KBM-7 (cell line): Measurements from ENCODE around the gene MYT1.

Experiments used
- DNase-seq: peaks from one replicate; pipeline ENCODE4 v3.0.0-alpha.2; 2015
- in situ Hi-C: fragments of 300-500 bp; cut with MboI; formaldehyde crosslinking; loops from 2 replicates; pipeline ENCODE4 v1.14.3; 2020; ENCODE audit warnings: low sequenced_read_pairs, low pct_unique_long_range_greater_than_20kb, mixed read lengths

MYT1 gene

DNA sequence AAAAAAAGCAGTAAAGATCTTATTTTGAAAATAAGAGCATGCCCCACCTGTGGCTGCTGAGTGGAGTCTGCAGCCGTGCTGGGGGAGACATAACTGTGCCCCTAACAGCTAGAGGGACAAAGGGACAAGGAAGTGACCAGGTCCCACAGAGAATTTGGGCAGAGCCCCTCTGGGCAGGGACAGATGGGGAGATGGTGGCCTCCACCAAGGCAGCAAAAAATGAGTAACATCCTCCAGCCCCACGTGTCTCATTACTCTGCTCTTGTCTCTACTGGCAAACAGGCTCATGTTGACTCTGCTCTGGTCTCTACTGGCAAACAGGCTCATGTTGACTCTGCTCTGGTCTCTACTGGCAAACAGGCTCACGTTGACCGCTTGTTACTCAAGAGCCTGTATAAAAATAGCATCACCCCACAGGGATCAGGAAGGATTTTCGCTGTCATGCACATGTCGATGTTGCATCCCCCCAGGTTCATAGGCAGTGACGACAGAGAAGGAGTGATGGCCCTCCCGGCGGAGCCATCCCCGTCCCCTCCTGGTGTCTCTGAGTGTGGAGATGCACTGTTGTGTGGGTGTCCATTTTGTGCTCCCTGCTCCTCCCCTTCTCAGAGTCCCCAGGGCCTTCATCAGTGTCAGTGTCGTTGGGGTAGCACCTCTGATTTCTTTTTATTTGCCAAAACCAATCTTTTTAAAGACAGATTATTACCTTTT lies 74.0 kb downstream of the MYT1 start:
- in situ Hi-C loops: no loop called here
- DNase-seq: no peak

DNA sequence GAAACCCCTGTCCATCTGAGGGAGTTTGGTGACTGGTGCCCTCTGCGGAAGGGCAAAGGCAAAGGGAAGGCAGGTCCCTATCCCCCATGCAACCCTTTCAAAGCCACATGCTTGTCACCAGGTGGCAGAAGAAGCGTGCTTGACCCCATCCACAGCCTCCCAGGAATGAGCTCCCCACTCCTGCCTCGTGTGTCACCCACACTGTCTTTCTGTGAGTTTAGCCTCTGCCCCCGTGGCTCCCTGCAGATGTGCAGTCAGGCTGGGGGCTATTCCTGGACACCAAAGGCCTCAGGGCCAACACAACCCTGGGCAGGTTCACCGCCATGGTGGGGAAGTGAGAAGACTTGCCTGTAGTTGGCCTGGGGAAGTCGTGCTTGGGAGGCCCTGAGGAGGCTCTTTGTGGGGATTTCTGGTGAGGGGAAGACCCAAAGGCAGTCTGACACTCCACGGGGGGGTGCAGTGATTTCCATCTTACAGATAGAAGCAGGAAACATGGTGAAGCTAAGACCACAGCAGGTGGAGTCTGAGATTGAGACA lies 74.7 kb downstream of the MYT1 start:
- in situ Hi-C loops: no loop called here
- DNase-seq: no peak

DNA sequence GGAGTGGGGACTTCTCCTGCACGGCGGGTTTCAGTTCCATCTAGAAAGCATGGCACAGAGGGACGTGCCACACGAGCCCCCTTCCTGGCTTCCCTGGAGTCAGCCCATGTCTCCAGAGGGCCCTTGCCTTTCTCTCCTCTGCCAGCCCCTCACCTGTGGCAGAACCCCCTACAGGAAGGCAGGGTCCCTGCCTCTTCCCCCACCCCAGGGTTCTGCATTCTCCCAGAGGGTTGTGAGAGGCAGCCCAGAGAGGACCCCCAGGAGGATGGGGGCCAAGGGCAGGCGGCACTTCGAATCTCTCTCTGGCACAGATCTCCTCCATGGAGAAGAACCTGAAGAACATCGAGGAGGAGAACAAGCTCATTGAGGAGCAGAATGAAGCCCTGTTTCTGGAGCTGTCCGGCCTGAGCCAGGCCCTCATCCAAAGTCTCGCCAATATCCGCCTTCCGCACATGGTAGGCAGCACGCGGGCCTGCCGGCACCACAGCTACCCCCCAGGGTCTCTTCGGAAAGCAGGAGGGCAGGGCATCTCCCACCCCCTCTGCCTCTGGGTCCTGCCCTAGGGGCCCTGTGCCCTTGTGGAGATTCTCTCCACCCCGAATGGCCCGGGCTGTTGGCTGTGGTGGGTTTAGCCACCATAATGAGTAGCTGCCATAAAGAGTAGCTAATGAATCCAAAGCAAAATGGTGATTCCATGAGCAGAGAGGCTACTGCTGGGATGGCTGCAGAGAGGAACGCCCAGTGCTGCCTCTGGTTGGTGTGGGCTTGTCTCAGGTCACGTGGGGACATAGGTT lies 75.4 kb downstream of the MYT1 start:
- in situ Hi-C loops: no loop called here
- no peak for DNase-seq

DNA sequence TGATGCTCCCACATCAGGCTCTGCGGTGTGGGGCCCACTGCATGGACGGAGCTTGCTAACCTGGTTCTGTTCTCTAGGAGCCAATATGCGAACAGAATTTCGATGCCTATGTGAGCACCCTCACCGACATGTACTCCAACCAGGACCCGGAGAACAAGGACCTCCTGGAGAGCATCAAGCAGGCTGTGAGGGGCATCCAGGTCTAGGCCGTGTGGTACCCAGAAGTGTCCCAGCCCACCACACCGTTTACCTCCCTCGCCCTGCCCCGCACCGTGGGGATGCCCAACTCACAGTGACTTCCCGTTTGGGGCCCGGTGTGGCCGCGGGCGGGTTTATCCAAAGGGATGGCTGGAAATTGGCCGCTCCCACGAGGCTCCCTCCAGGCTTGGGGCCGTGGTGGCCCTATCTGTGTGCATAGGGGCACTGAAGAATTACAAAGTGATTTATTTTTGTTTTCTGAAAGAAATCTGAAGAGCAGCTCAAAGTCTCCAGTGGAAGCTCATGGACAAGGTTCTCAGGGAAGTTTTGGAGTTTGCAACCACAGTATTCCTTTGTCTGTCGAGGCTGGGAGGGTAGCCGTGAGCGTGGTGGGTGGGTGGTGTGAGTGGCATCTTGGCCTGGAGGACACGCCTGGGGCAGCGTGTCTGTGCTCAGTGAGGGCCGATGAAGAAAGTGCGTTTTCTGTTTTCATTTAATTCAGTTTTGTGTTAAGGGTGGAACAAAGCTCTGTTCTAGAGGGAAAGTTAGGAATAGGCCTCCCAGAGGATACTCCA lies 76.2 kb downstream of the MYT1 start:
- no peak for DNase-seq
- in situ Hi-C loops: no loop called here

DNA sequence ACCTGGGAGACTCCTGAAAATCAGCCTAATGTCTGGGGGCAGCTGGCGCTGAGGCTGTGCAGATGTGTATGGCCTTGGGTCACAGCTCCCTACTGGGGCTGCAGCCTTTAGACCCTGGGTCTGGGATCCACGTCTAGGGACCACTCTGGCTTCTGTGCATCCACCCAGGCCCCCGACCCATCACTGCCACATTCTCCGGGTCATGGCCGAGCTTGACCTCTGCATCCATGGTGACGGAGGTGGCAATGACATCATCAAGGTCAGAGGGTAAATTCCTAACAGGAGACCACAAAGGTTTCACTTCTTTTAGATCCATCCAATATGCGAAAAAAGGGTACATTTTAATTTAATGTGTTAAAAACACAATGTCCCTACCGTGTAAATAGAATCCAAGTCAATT lies 76.8 kb downstream of the MYT1 start:
- no peak for DNase-seq
- in situ Hi-C loops: no loop called here

DNA sequence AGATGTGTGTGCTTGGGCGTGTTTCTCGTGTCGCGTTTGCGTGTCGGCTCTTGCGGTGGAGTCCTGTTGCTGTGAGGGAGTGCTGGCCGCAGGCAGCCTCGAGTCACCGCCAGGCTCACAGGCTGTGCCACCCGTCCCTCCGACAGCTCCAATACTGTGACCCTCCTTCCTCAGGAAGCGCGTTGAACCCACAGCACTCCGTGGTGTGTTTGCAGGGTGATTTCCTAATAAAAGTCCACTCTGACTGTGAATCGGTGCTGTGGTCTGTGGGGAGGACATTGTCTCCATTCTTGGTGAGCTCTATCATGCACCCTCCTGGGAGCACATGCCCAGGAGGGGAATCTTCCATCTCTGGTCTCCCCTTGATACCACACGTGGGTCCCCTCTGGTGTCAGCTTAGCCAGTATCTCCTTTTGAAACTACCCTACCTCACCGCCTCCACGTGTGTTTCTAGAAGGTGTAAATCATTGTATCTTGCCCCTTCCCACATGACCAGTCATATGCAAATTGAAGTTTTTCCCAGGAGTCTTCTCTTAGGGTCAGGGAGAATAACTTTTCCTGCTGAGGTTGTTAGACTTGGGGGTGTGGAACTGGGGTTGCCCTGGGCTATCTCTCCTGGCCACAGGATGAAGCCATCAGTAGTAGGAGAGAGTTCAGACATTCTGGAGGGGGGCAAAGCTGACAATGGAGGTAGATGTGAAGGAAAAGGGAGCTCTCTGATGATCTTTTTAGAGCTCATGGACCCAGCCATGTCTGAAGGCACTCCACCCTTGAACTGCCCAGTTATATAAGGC lies 77.9 kb downstream of the MYT1 start:
- in situ Hi-C loops: no loop called here
- DNase-seq: no peak

DNA sequence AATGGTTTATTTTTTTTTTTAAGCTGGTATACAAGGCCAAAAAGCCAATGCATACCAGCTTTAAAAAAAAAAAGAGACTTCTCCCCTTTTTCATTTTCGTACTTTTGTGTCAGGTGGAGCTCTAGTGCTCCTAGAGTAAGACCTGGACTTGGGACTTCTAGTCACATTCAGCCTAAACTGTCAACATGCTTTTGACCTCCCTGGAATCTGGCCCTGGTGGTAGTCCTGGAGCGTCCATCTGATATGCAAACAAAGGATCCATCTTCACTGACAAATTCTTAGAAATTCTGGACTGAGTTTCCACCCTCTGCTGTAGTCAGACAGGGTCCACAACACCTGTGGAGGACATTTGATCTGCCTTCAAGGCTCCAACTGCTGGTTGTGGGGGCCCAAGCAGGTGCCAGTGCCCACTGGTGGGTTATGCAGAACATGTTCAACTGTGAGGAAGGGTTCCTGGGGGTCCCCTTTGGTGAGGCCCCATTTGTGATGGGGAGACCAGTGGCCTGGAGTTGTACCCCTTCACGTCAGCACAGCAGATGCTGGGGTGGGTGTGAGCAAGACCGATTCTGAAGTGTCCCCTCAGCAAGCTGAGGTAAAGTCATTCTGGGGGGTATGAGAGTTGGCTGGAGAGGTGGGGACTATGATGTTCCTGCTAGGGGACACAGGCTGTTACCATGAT lies 78.7 kb downstream of the MYT1 start:
- DNase-seq: no peak
- in situ Hi-C loops: no loop called here

DNA sequence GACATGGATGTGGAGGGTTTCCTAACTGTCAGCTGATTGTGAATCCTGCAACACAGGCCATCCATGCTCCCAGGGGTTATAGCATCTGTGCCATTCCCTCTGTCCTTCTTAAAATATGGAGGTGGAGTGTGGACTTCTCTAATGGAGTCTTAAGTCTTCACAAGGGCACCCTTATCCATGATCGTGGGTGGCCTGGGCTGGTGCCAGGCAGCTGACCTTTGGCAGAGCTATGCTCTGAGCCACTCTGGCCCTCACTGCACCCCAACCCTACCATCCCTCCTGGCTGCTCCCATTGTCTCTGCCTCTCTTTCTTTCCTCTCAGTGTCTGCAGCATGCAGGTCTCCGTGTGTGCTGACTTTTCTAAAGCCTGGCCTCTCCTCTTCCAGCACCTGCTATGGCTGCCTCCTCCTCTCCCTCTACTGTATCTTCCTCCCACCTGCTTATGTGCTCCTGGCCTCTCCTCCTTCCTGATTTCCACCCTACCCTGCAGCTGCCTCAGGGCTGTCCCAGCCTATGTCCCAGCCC lies 80.1 kb downstream of the MYT1 start:
- DNase-seq: no peak
- in situ Hi-C loops: no loop called here

DNA sequence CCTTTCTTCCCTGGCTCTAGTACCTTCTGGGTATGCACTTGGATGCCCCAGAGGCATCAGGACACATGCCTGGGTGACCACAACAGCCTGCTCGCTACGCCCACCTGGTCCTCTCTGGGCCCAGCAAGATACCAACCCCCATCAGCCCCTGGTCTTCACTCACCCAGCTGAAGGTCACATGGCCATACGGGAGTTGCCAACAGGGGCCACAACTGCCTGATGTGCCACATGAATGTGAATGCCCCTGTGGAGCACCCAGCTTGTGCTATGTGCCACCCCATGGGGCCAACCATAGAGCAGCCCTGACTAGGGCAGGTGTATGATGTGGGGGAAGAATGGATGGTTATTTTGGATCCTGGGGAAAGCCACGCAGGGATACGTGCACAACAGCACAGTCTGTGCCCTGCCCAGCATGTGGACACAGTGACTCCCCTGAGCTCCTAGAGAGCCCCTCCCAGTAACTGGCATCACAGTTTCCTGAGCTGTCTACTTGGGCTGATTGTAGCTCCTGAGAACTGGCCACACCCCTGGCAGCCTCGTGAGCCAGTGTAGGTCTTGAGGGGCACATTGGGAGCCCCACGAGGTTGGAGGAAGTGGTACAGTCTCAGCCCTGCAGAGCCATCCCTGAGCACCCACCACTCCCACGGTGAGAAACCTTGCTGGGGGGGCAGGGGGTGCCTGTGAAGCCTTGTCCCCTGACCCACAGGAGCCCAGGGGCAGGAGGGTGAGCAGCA lies 80.8 kb downstream of the MYT1 start:
- in situ Hi-C loops: no loop called here
- DNase-seq: no peak

DNA sequence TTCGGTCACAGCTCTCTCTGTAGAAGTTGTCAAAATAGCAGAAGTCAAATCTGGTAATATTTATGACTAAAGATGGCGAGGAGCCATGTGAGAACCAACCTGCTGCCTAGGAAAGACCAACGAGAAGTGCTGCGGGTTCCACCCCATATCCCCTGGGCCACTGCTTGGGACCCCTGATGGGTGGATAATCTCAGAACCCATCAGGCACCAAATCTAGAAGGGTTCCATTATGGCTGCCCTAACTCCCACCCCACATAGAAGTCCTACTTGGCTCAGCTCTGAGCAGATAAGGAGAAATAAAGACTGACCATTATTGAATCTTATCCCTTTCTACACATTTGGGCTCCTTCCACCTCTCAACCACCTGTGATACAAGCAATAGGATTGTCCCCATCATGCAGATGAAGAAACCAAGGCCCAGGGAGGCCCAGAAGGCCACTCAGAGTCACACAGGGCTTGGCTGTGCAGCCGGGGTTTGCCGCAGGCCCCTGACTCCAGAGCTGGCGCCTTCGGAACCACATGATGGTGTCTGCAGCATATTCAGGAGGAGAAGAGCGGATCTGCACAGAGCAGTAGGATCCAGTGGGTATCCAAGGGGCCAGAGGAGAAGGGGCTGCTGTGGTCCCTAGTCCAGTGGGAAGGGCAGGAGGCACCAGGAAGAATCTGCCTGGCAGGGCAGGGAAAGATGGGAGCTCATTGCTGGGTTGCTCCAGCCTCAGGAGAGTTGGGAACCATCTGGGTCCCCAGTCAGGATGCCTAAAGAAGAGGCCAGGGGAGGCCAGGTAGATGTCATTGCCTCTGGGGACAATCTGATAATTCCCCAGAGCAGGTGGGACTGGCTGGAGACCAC lies 81.7 kb downstream of the MYT1 start:
- in situ Hi-C loops: no loop called here
- DNase-seq: no peak

DNA sequence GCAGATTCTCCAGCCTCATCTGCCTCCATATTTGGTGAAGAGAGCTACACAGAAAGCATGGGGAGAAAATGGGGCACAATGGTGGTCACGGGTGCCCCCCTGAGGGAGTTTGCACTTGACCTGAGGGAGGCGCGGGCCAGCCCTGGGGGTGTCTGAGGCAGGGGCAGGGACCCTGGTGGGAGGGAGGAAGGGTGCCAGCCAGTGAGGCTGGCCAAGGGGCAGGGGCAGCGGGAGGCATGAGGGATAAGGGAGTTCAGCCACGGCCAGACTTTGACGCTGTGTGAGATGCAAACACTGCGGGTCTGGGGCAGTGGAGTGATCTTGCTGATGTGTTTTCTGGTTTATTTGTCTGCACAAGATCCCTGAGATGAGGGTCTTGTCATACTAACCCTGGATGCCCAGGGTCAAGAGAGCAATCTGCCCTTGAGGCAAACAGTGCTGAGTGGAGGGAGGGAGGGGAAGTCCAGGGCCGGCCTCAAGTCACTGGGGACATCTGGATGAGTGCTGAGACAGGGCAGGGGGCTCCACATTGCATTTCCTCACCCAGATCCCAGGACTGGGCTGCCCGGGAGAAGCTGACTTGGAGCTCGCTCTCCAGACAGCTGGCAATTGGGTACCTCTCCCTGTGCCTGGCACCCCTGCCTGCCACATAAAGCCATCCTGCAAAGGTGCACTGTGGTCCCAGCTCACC lies 82.5 kb downstream of the MYT1 start:
- no peak for DNase-seq

DNA sequence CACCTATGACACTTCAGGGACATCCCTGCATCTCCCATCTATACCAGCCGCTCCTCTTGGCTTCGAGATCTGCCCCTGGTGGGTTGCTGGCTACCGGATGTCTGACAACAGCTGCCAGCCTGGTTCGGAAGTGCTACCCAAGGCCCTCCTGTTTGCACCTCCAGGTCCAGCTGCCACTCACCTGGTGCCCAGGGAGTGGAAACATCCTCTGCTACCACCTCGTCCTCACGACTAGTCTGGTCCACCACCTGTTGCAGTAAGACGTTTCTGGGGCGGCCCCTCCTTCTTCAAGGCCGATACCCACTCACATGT lies 83.0 kb downstream of the MYT1 start:
- DNase-seq: no peak

More for the DNA sequence above, 82.5 kb downstream of the MYT1 start:
- in situ Hi-C loops: no loop called here

DNA sequence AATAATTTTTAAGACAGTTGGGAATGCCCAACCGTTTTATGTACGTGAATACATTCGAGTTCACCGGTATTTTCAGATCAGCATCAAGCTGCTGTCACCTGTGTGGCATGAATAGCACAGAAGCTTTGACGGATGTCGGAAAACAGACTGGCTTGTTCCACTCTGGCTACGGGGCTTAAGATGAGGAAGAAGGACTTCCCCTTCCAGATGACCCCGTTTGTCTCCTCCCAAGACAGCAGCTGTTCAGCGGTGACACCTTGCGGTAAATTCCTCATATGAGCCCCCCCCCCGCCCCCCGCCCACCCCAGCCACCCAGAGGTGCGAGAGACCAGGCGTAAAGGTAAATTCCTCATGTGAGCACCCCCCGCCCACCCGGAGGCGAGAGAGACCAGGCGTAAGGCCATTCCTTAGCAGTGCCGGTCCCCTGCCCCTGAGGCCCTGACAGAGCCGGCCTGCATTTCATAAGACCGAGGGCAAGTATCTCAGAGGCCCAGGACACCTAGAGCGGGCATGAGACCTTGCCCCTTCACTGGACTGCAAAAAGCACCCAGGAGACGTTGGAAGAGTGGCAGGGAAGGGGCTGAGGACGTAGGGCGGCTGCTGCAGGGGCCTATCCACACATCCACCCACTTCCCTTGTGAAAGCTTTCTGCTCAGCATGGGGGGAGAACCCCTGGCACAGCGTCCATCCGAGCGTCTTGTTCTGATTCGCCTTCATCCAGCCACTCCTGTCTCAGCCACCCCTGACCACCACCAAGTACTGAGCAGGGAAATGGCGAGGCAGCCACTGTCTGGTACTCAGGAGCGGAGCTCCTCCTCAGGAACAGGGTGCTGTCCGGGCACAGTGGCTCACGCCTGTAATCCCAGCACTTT lies 84.0 kb downstream of the MYT1 start:
- in situ Hi-C loops: no loop called here

More for the DNA sequence above, 83.0 kb downstream of the MYT1 start:
- in situ Hi-C loops: no loop called here

DNA sequence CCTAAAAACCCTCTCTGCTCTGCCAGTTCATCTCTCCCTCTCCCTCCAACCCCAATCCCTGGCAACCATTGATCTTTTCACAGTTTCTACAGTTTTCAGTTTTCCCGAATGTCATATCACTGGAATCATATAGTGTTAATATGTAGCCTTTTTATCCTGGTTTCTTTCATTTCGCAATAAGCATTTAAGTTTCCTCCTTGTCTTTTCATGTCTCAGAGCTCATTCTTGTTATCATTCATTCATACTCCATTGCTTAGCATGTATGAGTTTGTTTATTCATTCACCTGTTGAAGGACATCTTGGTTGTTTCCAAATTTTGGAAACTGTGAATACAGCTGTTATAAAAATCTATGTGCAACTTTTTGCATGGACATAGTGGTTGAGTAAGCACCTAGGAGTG lies 85.8 kb downstream of the MYT1 start:
- in situ Hi-C loops: no loop called here
- DNase-seq: no peak

More for the DNA sequence above, 84.0 kb downstream of the MYT1 start:
- peak; percentile 33 for DNase-seq

DNA sequence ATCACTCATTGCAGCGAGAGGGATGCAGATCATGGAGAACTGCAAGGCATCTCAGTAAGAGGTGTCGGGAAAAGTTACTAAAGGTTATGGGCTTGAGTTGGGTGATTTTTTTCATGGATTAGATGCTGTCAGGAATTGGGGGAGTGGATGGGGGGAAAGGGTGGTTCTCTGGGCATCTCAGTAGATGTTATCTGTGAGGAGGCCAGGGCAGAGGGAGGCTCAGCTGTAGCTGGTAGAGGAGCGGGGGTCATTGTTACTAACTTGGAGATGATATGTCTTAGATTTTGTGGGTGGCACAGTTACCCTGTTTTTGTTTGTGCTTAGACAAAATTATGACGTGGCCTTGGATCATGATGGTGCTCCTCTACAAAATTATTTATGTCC lies 88.7 kb downstream of the MYT1 start:
- in situ Hi-C loops: no loop called here

DNA sequence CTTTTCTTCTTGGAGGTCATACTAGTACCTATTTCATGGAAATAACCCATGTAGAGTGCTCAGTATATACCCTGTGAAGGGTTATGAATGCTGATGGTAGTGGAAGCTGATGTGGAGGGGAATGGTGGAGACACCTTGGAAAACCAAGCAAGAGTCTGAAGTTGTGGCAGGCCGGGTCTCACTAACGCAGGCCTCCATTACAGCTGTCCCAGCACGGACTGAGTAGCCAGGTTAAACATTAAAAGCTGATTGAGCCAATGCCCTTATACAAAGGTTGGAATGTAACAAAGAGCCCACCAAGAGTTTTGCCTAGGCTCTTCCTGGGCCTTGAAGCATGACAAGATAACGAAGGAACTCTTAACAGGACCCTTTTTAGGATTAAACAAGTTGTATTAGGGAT lies 89.2 kb downstream of the MYT1 start:
- in situ Hi-C loops: no loop called here
- no peak for DNase-seq

More for the DNA sequence above, 88.7 kb downstream of the MYT1 start:
- no peak for DNase-seq
